Neural progenitor cell (in vitro differentiated cells): ENCODE results near the gene SEMA3B. TPM values are rescaled to one million over a fixed set of nuclear protein-coding genes. Genes with fewer than 3 reads are reported as not detected.

Source experiments
- DNase-seq: peaks from one replicate; pipeline ENCODE4 v3.0.0-alpha.2; 2016; ENCODE audit warnings: low spot score
- H2AFZ ChIP-seq: fragments of 200-600 bp; sonication (generic); replicated peaks from 2 replicates; pipeline ENCODE4 v1.6.1; 2016; ENCODE audit warnings: antibody characterized with exemption
- H3F3A ChIP-seq: fragments of 200-600 bp; sonication (generic); 2 replicates; pipeline ENCODE4 v1.6.1; 2016; ENCODE audit warnings: antibody characterized with exemption, low read depth
- H3K27ac ChIP-seq: fragments of 200-600 bp; sonication (generic); 2 replicates; pipeline ENCODE4 v1.5.1; 2016; ENCODE audit warnings: mild to moderate bottlenecking
- H3K27me3 ChIP-seq: fragments of 200-600 bp; sonication (generic); 2 replicates; pipeline ENCODE4 v1.6.1; 2016; ENCODE audit warnings: mild to moderate bottlenecking, moderate library complexity
- H3K36me3 ChIP-seq: fragments of 200-600 bp; sonication (generic); 2 replicates; pipeline ENCODE4 v1.5.1; 2016
- H3K4me1 ChIP-seq: fragments of 200-600 bp; sonication (generic); 2 replicates; pipeline ENCODE4 v1.6.1; 2016; ENCODE audit warnings: mixed run types
- H3K4me2 ChIP-seq: fragments of 200-600 bp; sonication (generic); 2 replicates; pipeline ENCODE4 v1.6.1; 2016
- H3K4me3 ChIP-seq: fragments of 200-600 bp; sonication (generic); 2 replicates; pipeline ENCODE4 v1.5.1; 2016
- H3K79me2 ChIP-seq: fragments of 200-600 bp; sonication (generic); 2 replicates; pipeline ENCODE4 v1.6.1; 2016; ENCODE audit warnings: low read depth
- H3K9ac ChIP-seq: fragments of 200-600 bp; sonication (generic); 2 replicates; pipeline ENCODE4 v1.6.1; 2016
- H3K9me3 ChIP-seq: fragments of 200-600 bp; sonication (generic); 2 replicates; pipeline ENCODE4 v1.5.1; 2016; ENCODE audit warnings: low read depth
- H4K20me1 ChIP-seq: fragments of 200-600 bp; sonication (generic); 2 replicates; pipeline ENCODE4 v1.6.1; 2016; ENCODE audit warnings: low read depth
- H3K27ac Mint-ChIP-seq: 3 replicates; pipeline ENCODE4 v1.8.0; 2021; ENCODE audit warnings: mixed read lengths
- H3K27me3 Mint-ChIP-seq: 2 replicates; pipeline ENCODE4 v1.8.0; 2022; ENCODE audit warnings: low read depth, mild to moderate bottlenecking, inconsistent platforms, moderate library complexity, mixed read lengths; ENCODE audit not compliant: insufficient read depth
- H3K36me3 Mint-ChIP-seq: 3 replicates; pipeline ENCODE4 v1.8.0; 2021; ENCODE audit warnings: mixed read lengths
- H3K4me1 Mint-ChIP-seq: 3 replicates; pipeline ENCODE4 v1.8.0; 2021; ENCODE audit warnings: mixed read lengths
- H3K4me3 Mint-ChIP-seq: 3 replicates; pipeline ENCODE4 v1.8.0; 2021; ENCODE audit warnings: mild to moderate bottlenecking, moderate library complexity, mixed read lengths
- H3K9me3 Mint-ChIP-seq: 3 replicates; pipeline ENCODE4 v1.8.0; 2020; ENCODE audit warnings: mixed read lengths
- CTCF ChIP-seq: fragments of 200-600 bp; sonication (generic); IDR thresholded peaks from 2 replicates; pipeline ENCODE4 v1.5.1; 2017; ENCODE audit warnings: antibody characterized with exemption, mild to moderate bottlenecking
- EZH2 ChIP-seq: fragments of 200-600 bp; sonication (generic); IDR thresholded peaks from 2 replicates; pipeline ENCODE4 v1.6.1; 2017; ENCODE audit warnings: antibody characterized with exemption, mild to moderate bottlenecking, moderate library complexity
- EZH2phosphoT487 ChIP-seq: fragments of 200-600 bp; sonication (generic); IDR thresholded peaks from 2 replicates; pipeline ENCODE4 v1.6.1; 2017; ENCODE audit warnings: antibody characterized with exemption
- total RNA-seq: library from RNA; depleted of rRNA; stranded (reverse); fragments of >200 nt; gene quantifications from 2 replicates; pipeline ENCODE4 v1.2.3, GENCODE V29; 2015; ENCODE audit warnings: low replicate concordance

SEMA3B gene
- total RNA-seq, 1 donor from 2014 or later = 0.80 TPM

GRCh38 chr3:50265571-50265970, 3.4 kb upstream of the SEMA3B start:
- Histone ChIP-seq H3K27me3 (no peaks in the 10 kb centered on the region), H4K20me1 (no peaks in the 10 kb centered on the region), H3K4me3 (no peak overlapping the region), H3K9ac (no peak overlapping the region), H3K4me2 (peak overlapping the region; percentile 70), H2AFZ (no peak overlapping the region), H3K27ac (peak overlapping the region; percentile 66), H3F3A (peaks cover 51% of the 10 kb centered on the region), H3K36me3 (no peaks in the 10 kb centered on the region), H3K9me3 (no peaks in the 10 kb centered on the region), H3K4me1 (peaks cover 62% of the 10 kb centered on the region), H3K79me2 (no peaks in the 10 kb centered on the region)
- peak overlapping the region; percentile 83 for H3K27ac Mint-ChIP-seq
- peaks cover 13% of the 10 kb centered on the region for H3K27me3 Mint-ChIP-seq
- no peaks in the 10 kb centered on the region for H3K36me3 Mint-ChIP-seq
- peaks cover 76% of the 10 kb centered on the region for H3K4me1 Mint-ChIP-seq
- no peak for DNase-seq
- H3K9me3 Mint-ChIP-seq = no peaks in the 10 kb centered on the region
- TF ChIP-seq EZH2phosphoT487 (no peak), CTCF (no peak), EZH2 (no peak)
- no peak overlapping the region for H3K4me3 Mint-ChIP-seq

DNA sequence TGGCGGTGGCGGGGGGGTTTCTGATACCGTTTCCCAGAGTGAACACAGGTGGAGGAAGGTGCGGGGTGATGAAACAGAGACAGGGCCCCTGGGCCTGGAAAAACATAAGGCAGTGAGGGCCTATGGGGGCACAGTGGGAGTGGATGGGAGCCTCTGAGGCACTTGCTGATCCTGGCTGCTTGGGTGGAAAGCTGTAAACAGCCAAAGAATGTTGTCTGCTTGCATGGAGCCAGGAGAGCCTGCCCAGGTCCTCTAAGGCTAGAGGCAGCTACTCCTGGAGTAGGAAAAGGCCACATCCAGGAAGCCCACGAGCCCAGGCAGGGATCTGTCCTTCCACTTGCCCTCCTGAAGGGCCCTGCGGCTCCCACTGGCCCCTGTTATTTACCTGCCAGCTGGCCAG, 2.9 kb upstream of the SEMA3B start:
- Histone ChIP-seq H3F3A (peaks cover 47% of the 10 kb centered on the region), H3K4me1 (peaks cover 57% of the 10 kb centered on the region), H3K27me3 (no peaks in the 10 kb centered on the region), H4K20me1 (no peaks in the 10 kb centered on the region), H3K4me2 (no peak overlapping the region), H3K27ac (no peak overlapping the region), H3K9me3 (no peaks in the 10 kb centered on the region), H3K79me2 (no peaks in the 10 kb centered on the region), H3K4me3 (no peak overlapping the region), H2AFZ (no peak overlapping the region), H3K36me3 (no peaks in the 10 kb centered on the region), H3K9ac (no peak overlapping the region)
- peaks cover 72% of the 10 kb centered on the region for H3K4me1 Mint-ChIP-seq
- TF ChIP-seq EZH2phosphoT487 = no peak
- no peak for TF ChIP-seq EZH2
- TF ChIP-seq CTCF = no peak
- DNase-seq = no peak
- peaks cover 13% of the 10 kb centered on the region for H3K27me3 Mint-ChIP-seq
- H3K4me3 Mint-ChIP-seq = no peak overlapping the region
- H3K9me3 Mint-ChIP-seq = no peaks in the 10 kb centered on the region
- no peaks in the 10 kb centered on the region for H3K36me3 Mint-ChIP-seq
- peak overlapping the region; percentile 83 for H3K27ac Mint-ChIP-seq

- peaks cover 13% of the 10 kb centered on the region for H3K27me3 Mint-ChIP-seq
- TF ChIP-seq EZH2 = no peak
- TF ChIP-seq CTCF = no peak
- no peak for TF ChIP-seq EZH2phosphoT487
Measured at GRCh38 chr3:50266836-50267235, 2.1 kb upstream of the SEMA3B start.

More at GRCh38 chr3:50266836-50267235, 2.1 kb upstream of the SEMA3B start:
- no peaks in the 10 kb centered on the region for H3K36me3 ChIP-seq
- H3K9me3 ChIP-seq = no peaks in the 10 kb centered on the region
- Mint-ChIP-seq H3K27ac (no peak overlapping the region), H3K4me3 (no peak overlapping the region), H3K4me1 (peaks cover 73% of the 10 kb centered on the region), H3K9me3 (no peaks in the 10 kb centered on the region), H3K36me3 (no peaks in the 10 kb centered on the region)
- no peaks in the 10 kb centered on the region for H3K79me2 ChIP-seq
- H3K27ac ChIP-seq = no peak overlapping the region
- H3F3A ChIP-seq = peaks cover 41% of the 10 kb centered on the region
- H3K9ac ChIP-seq = no peak overlapping the region
- DNase-seq = no peak
- peaks cover 52% of the 10 kb centered on the region for H3K4me1 ChIP-seq
- peak overlapping the region; percentile 58 for H3K4me2 ChIP-seq
- H2AFZ ChIP-seq = no peak overlapping the region
- H3K27me3 ChIP-seq = no peaks in the 10 kb centered on the region
- no peak overlapping the region for H3K4me3 ChIP-seq
- H4K20me1 ChIP-seq = no peaks in the 10 kb centered on the region
